Calu3 (cell line): ENCODE data around the gene PREB. TPM values are rescaled to one million over a fixed set of nuclear protein-coding genes. Genes with fewer than 3 reads are reported as not detected.

Experiments
- BruUV-seq: library from RNA; stranded (reverse); fragments of 400-500 nt; replicated peaks from 2 replicates; lab custom pipeline; 2021; lab: Mats Ljungman, UMichigan
- CTCF ChIA-PET: fragments of 300-600 bp; sonication (Branson Sonifier 250); formaldehyde crosslinking; loops from one replicate; lab custom pipeline; 2022; ENCODE audit warnings: antibody characterized with exemption; lab: Charles Lee
- DNase-seq: peaks from one replicate; pipeline ENCODE4 v3.0.0; 2022
- H3K27ac Mint-ChIP-seq: one replicate; pipeline ENCODE4 v1.8.0; 2022; ENCODE audit warnings: mixed read lengths; ENCODE audit not compliant: unreplicated experiment
- H3K27me3 Mint-ChIP-seq: one replicate; pipeline ENCODE4 v1.8.0; 2022; ENCODE audit warnings: mixed read lengths; ENCODE audit not compliant: unreplicated experiment
- H3K36me3 Mint-ChIP-seq: one replicate; pipeline ENCODE4 v1.8.0; 2022; ENCODE audit warnings: mild to moderate bottlenecking, moderate library complexity, mixed read lengths; ENCODE audit not compliant: insufficient read depth, unreplicated experiment
- H3K4me1 Mint-ChIP-seq: one replicate; pipeline ENCODE4 v1.8.0; 2022; ENCODE audit warnings: mild to moderate bottlenecking, low read depth, mixed read lengths; ENCODE audit not compliant: unreplicated experiment
- H3K4me3 Mint-ChIP-seq: one replicate; pipeline ENCODE4 v1.8.0; 2022; ENCODE audit warnings: mild to moderate bottlenecking, low read depth, moderate library complexity, mixed read lengths; ENCODE audit not compliant: unreplicated experiment
- H3K9me3 Mint-ChIP-seq: one replicate; pipeline ENCODE4 v1.8.0; 2022; ENCODE audit warnings: low read depth, mixed read lengths; ENCODE audit not compliant: unreplicated experiment
- intact Hi-C: fragments of 100-400 bp; cut with micrococcal nuclease; formaldehyde crosslinking; loops from one replicate; pipeline ENCODE4 v1.10.0; 2022; ENCODE audit not compliant: unreplicated experiment
- total RNA-seq: library from RNA; stranded (reverse); gene quantifications from 2 replicates; pipeline ENCODE4 v1.2.3, GENCODE V29; 2022
- TF ChIP-seq, protein P1 (sequence below): fragments of 200-600 bp; IDR thresholded peaks from one replicate; pipeline ENCODE4 v1.8.0; 2022; ENCODE audit warnings: antibody characterized with exemption; ENCODE audit not compliant: unreplicated experiment

Gene PREB
- total RNA-seq, 1 experiment from 2014 or later = 54.0 TPM

- DNase-seq = no peak
- peaks cover 3% of the 10 kb centered on the region for H3K36me3 Mint-ChIP-seq
- no TSS peak for BruUV-seq
- CTCF ChIA-PET = no interaction called here
- no peaks in the 10 kb centered on the region for H3K27me3 Mint-ChIP-seq
- no peak overlapping the region for H3K27ac Mint-ChIP-seq
- H3K4me1 Mint-ChIP-seq = peaks cover 17% of the 10 kb centered on the region
- H3K4me3 Mint-ChIP-seq = no peak overlapping the region
- intact Hi-C loops = no loop called here
- TF ChIP-seq, protein P1, sequence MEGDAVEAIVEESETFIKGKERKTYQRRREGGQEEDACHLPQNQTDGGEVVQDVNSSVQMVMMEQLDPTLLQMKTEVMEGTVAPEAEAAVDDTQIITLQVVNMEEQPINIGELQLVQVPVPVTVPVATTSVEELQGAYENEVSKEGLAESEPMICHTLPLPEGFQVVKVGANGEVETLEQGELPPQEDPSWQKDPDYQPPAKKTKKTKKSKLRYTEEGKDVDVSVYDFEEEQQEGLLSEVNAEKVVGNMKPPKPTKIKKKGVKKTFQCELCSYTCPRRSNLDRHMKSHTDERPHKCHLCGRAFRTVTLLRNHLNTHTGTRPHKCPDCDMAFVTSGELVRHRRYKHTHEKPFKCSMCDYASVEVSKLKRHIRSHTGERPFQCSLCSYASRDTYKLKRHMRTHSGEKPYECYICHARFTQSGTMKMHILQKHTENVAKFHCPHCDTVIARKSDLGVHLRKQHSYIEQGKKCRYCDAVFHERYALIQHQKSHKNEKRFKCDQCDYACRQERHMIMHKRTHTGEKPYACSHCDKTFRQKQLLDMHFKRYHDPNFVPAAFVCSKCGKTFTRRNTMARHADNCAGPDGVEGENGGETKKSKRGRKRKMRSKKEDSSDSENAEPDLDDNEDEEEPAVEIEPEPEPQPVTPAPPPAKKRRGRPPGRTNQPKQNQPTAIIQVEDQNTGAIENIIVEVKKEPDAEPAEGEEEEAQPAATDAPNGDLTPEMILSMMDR = no peak
- no peaks in the 10 kb centered on the region for H3K9me3 Mint-ChIP-seq
Measured at GRCh38 chr2:27091746-27092695, 42.4 kb downstream of the PREB start.

- Mint-ChIP-seq H3K36me3 (peaks cover 21% of the 10 kb centered on the region), H3K9me3 (no peaks in the 10 kb centered on the region), H3K27ac (no peak overlapping the region), H3K4me1 (peaks cover 14% of the 10 kb centered on the region), H3K4me3 (no peak overlapping the region), H3K27me3 (no peaks in the 10 kb centered on the region)
- intact Hi-C loops = no loop called here
- BruUV-seq = no TSS peak
- CTCF ChIA-PET = interaction anchor here (0.6 kb wide), 1 partner anchor 18 kb away, joined by 5 read pairs; the partner anchor contains the start of gene OST4
- DNase-seq = no peak
- TF ChIP-seq, protein P1 = no peak
Measured at GRCh38 chr2:27089111-27089954, 45.1 kb downstream of the PREB start.

GRCh38 chr2:27088634-27089033 lies 45.8 kb downstream of the PREB start:
- H3K36me3 Mint-ChIP-seq = peaks cover 21% of the 10 kb centered on the region
- H3K9me3 Mint-ChIP-seq = no peaks in the 10 kb centered on the region
- intact Hi-C loops = no loop called here
- TF ChIP-seq, protein P1 = no peak
- peaks cover 7% of the 10 kb centered on the region for H3K4me1 Mint-ChIP-seq
- CTCF ChIA-PET = no interaction called here
- BruUV-seq = no TSS peak
- H3K4me3 Mint-ChIP-seq = no peak overlapping the region
- H3K27ac Mint-ChIP-seq = no peak overlapping the region
- DNase-seq = no peak
- H3K27me3 Mint-ChIP-seq = no peaks in the 10 kb centered on the region

DNA sequence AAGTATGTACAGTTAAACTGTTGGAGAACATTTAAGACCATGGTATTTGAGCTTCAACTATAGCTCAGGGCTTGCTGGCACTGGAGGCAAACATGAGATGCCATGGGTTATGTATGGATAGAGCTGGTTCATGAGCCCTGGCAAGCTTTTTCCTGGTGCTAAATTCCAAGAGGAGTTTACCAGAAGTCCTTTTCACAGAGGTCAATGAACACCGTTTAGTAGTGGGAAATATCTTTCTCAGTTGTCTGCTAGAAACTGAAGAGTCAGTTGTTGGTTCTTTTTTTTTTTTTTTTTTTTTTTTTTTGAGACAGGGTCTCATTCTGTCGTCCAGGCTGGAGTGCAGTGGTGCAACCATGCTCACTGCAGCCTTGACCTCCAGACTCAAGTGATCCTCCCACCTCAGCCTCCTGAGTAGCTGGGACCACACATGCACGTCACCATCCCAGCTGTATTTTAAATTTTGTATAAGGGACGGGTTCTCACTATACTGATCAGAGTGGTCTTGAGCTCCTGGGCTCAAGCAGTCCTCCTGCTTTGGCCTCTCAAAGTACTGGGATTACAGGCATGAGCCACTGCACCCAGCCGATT lies 46.5 kb downstream of the PREB start:
- no peak overlapping the region for H3K4me3 Mint-ChIP-seq

More for the DNA sequence above, 46.5 kb downstream of the PREB start:
- CTCF ChIA-PET = interaction anchor here (0.7 to 2.7 kb wide), 2 partner anchors 54 to 126 kb away, joined by 9 to 10 read pairs; no protein-coding TSS in a partner anchor
- TF ChIP-seq, protein P1 = no peak
- DNase-seq = no peak
- intact Hi-C loops = no loop called here
- Mint-ChIP-seq H3K27me3 (no peaks in the 10 kb centered on the region), H3K9me3 (no peaks in the 10 kb centered on the region), H3K27ac (no peak overlapping the region), H3K36me3 (peaks cover 21% of the 10 kb centered on the region), H3K4me1 (peaks cover 7% of the 10 kb centered on the region)
- no TSS peak for BruUV-seq
